ENCODE measurements around the gene TTC17.

Gene TTC17

GRCh38 chr11:43399983-43400630, 41.4 kb downstream of the TTC17 start:
- TF ChIP-seq TAF1 (IDR thresholded peaks at IDR 0.05; ENCODE audit: borderline replicate concordance, insufficient read depth, low read length) (no peak), POLR2AphosphoS5 (IDR thresholded peaks at IDR 0.05; ENCODE audit: low read depth, low read length) (no peak), FOXP2 (optimal IDR thresholded peaks at IDR 0.05; ENCODE audit: borderline replicate concordance, extremely low read depth, extremely low read length, insufficient read depth) (no peak), SIN3A (IDR thresholded peaks at IDR 0.05; ENCODE audit: borderline replicate concordance, insufficient read depth, low read length) (no peak)
- TF ChIP-seq, protein P1, sequence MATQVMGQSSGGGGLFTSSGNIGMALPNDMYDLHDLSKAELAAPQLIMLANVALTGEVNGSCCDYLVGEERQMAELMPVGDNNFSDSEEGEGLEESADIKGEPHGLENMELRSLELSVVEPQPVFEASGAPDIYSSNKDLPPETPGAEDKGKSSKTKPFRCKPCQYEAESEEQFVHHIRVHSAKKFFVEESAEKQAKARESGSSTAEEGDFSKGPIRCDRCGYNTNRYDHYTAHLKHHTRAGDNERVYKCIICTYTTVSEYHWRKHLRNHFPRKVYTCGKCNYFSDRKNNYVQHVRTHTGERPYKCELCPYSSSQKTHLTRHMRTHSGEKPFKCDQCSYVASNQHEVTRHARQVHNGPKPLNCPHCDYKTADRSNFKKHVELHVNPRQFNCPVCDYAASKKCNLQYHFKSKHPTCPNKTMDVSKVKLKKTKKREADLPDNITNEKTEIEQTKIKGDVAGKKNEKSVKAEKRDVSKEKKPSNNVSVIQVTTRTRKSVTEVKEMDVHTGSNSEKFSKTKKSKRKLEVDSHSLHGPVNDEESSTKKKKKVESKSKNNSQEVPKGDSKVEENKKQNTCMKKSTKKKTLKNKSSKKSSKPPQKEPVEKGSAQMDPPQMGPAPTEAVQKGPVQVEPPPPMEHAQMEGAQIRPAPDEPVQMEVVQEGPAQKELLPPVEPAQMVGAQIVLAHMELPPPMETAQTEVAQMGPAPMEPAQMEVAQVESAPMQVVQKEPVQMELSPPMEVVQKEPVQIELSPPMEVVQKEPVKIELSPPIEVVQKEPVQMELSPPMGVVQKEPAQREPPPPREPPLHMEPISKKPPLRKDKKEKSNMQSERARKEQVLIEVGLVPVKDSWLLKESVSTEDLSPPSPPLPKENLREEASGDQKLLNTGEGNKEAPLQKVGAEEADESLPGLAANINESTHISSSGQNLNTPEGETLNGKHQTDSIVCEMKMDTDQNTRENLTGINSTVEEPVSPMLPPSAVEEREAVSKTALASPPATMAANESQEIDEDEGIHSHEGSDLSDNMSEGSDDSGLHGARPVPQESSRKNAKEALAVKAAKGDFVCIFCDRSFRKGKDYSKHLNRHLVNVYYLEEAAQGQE (IDR thresholded peaks at IDR 0.05; ENCODE audit: insufficient read depth in 1 of 2, low read depth in 2 of 2, low read length in 2 of 2), result no peak

DNA sequence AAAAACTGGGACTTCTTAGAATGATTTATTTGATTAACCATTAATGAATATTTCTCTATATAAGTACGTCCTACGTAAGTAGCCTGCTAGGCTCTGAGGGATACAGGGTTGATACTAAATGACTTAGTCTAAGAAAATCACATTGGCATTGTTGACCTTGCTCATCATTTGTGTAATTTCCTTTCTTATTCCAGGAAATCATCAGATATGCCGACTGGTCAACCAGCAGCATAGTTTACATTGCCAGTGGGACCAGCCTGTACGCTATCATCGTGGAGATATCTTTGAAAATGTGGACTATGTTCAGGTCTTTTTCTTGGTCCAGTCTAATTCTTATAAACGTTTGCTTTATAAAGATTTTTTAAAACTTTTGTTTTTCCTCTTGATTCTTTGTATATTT, 42.5 kb downstream of the TTC17 start:
- TF ChIP-seq FOXP2 (optimal IDR thresholded peaks at IDR 0.05; ENCODE audit: borderline replicate concordance, extremely low read depth, extremely low read length, insufficient read depth), result no peak
- no peak for TF ChIP-seq TAF1 (IDR thresholded peaks at IDR 0.05; ENCODE audit: borderline replicate concordance, insufficient read depth, low read length)

DNA sequence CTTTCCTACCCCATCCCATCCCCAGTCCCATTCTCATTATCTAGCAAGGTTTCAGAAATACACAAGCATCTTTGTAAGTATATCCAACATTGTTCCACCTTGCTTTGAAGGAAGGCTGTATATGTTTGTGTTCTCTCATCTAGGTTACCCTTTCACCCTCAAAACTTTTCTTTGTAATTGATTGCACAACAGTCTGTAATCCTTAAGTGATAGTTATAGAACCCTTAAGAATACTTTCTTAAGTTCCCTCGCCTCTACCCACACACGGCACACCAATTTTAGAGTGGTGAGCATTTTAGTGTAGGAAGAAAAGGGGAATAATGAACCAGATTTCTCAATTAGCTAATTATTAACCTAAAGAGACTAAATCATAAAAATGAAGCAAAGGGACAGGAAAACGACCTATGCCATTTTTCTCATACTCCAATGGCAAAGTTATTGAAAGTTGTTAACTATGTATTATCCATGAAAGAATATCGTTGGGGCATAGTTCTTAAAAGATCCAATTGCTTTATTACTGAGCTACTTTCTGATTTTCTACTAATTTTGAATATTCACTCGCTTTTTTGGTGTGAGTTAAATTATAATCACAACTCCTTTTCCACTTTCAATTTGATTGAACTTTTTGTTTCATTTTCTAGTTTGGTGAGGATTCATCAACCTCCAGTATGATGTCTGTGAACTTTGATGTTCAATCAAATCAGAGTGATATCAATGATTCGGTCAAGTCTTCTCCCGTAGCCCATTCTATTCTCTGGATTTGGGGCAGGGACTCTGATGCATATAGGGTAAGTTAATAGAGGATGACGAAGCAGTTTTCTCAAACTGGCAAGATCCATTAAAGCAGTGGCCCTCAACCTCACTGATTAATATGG, 44.9 kb downstream of the TTC17 start:
- TF ChIP-seq SIN3A (IDR thresholded peaks at IDR 0.05; ENCODE audit: borderline replicate concordance, insufficient read depth, low read length) (no peak), POLR2AphosphoS5 (IDR thresholded peaks at IDR 0.05; ENCODE audit: low read depth, low read length) (no peak), FOXP2 (optimal IDR thresholded peaks at IDR 0.05; ENCODE audit: borderline replicate concordance, extremely low read depth, extremely low read length, insufficient read depth) (no peak)
- TF ChIP-seq, protein P1 (IDR thresholded peaks at IDR 0.05; ENCODE audit: insufficient read depth in 1 of 2, low read depth in 2 of 2, low read length in 2 of 2), result no peak

GRCh38 chr11:43404406-43404805, 45.7 kb downstream of the TTC17 start:
- TF ChIP-seq FOXP2 (optimal IDR thresholded peaks at IDR 0.05; ENCODE audit: borderline replicate concordance, extremely low read depth, extremely low read length, insufficient read depth), result no peak
- TF ChIP-seq SIN3A (IDR thresholded peaks at IDR 0.05; ENCODE audit: borderline replicate concordance, insufficient read depth, low read length), result no peak
- TF ChIP-seq TAF1 (IDR thresholded peaks at IDR 0.05; ENCODE audit: borderline replicate concordance, insufficient read depth, low read length), result no peak
- TF ChIP-seq, protein P1 (IDR thresholded peaks at IDR 0.05; ENCODE audit: insufficient read depth in 1 of 2, low read depth in 2 of 2, low read length in 2 of 2), result no peak
- no peak for TF ChIP-seq POLR2AphosphoS5 (IDR thresholded peaks at IDR 0.05; ENCODE audit: low read depth, low read length)

DNA sequence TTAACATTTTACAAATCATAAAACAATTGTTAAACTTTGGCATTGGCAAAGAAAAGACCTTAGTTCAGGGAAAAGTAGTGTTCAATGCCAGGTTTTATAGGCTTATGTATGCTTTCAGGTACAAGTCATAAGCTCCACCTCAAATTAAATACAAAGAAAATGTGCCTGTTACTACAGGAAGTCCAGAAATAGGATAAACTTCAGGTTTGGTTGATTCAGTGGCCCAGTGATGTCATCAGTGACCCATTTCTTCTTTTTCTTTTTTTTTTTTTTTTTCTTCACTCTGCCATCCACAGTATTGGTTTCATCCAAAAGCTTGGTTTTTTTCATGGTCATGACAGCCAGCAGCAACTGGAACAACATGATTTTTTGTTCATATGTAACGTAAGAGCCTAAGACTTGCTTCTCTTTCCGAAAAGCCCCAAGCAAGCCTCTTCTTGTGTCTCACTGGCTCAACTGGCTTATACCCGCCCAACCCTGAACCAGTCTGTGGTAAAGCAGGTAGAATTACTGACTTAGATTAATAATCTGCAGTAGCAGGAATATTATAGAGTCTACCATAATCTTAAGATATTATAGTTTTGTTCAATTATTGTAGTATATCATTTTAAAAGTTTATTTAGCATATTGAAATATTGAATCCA, 46.2 kb downstream of the TTC17 start:
- TF ChIP-seq, protein P1 (IDR thresholded peaks at IDR 0.05; ENCODE audit: insufficient read depth in 1 of 2, low read depth in 2 of 2, low read length in 2 of 2), result no peak
- TF ChIP-seq SIN3A (IDR thresholded peaks at IDR 0.05; ENCODE audit: borderline replicate concordance, insufficient read depth, low read length), result no peak
- TF ChIP-seq TAF1 (IDR thresholded peaks at IDR 0.05; ENCODE audit: borderline replicate concordance, insufficient read depth, low read length), result no peak
- no peak for TF ChIP-seq FOXP2 (optimal IDR thresholded peaks at IDR 0.05; ENCODE audit: borderline replicate concordance, extremely low read depth, extremely low read length, insufficient read depth)
- no peak for TF ChIP-seq POLR2AphosphoS5 (IDR thresholded peaks at IDR 0.05; ENCODE audit: low read depth, low read length)

All from PFSK-1 (cell line).